K562 (cell line): ENCODE data around the gene TOM1L2. TPM values are rescaled to one million over a fixed set of nuclear protein-coding genes. Genes with fewer than 3 reads are reported as not detected.
A peak's percentile ranks its signal among the peaks of the same experiment; 100 is the strongest.

Experiments used
- ARHGAP35 ChIP-seq: fragments of 450-650 bp; IDR thresholded peaks from 2 replicates; pipeline ENCODE4 v1.6.1; 2018; ENCODE audit not compliant: partially characterized antibody
- ARID3B ChIP-seq: fragments of 250-450 bp; sonication (Bioruptor Pico); IDR thresholded peaks from 2 replicates; pipeline ENCODE4 v1.4.0; 2020; ENCODE audit warnings: borderline replicate concordance
- CBFB ChIP-seq: sonication (generic); formaldehyde crosslinking; IDR thresholded peaks from 2 replicates; pipeline ENCODE4 v1.4.0; 2020; ENCODE audit warnings: mild to moderate bottlenecking, missing genetic modification reagents
- CEBPB ChIP-seq: fragments of 450-650 bp; IDR thresholded peaks from 2 replicates; pipeline ENCODE4 v1.6.1; 2016; ENCODE audit warnings: missing genetic modification characterization, missing compliant biosample characterization
- CREBBP ChIP-seq: IDR thresholded peaks from one replicate; pipeline ENCODE4 v1.6.1; 2012; ENCODE audit warnings: low read depth, mild to moderate bottlenecking, control low read depth, inconsistent platforms, low read length
- DACH1 ChIP-seq: fragments of 450-650 bp; IDR thresholded peaks from 2 replicates; pipeline ENCODE4 v1.6.1; 2018; ENCODE audit not compliant: partially characterized antibody
- JUND ChIP-seq, 2 experiments: IDR thresholded peaks; 2 replicates in 1 of 2; 3 replicates in 1 of 2; pipeline ENCODE4 v1.6.1; 2011; ENCODE audit warnings: borderline replicate concordance in 2 of 2, low read depth in 2 of 2, low read length in 2 of 2, improper control_type of control experiment in 1 of 2, missing biosample characterization in 1 of 2, missing genetic modification characterization in 1 of 2, missing genetic modification reagents in 1 of 2
- NCOA1 ChIP-seq: fragments of 450-650 bp; IDR thresholded peaks from 2 replicates; pipeline ENCODE4 v1.6.1; 2016; ENCODE audit warnings: low read depth
- NCOA2 ChIP-seq, 2 experiments: fragments of 450-650 bp; IDR thresholded peaks; 2 replicates each; pipeline ENCODE4 v1.6.1; 2018; ENCODE audit warnings: mild to moderate bottlenecking in 2 of 2, moderate library complexity in 1 of 2; ENCODE audit not compliant: partially characterized antibody in 2 of 2
- POLR2AphosphoS2 ChIP-seq: IDR thresholded peaks from 2 replicates; pipeline ENCODE4 v1.6.1; 2012; ENCODE audit warnings: low read length, improper control_type of control experiment
- RNF2 ChIP-seq: sonication (generic); IDR thresholded peaks from 2 replicates; pipeline ENCODE4 v1.6.1; 2016
- SAP30 ChIP-seq: fragments of 200-600 bp; sonication (generic); IDR thresholded peaks from 2 replicates; pipeline ENCODE4 v1.6.1; 2012; ENCODE audit warnings: borderline replicate concordance, low read depth, mild to moderate bottlenecking, moderate library complexity, low read length, control low read depth, inconsistent platforms; ENCODE audit not compliant: insufficient read depth, poor library complexity, severe bottlenecking
- SIN3A ChIP-seq, 2 experiments: fragments of 150-350 bp in 1 of 2; IDR thresholded peaks; 2 replicates each; pipeline ENCODE4 v1.6.1; 2011 to 2016; ENCODE audit warnings: borderline replicate concordance in 2 of 2, low read depth in 2 of 2, low read length in 2 of 2, mild to moderate bottlenecking in 2 of 2, moderate library complexity in 2 of 2; ENCODE audit not compliant: control insufficient read depth in 1 of 2
- SMARCA4 ChIP-seq: fragments of 450-650 bp; IDR thresholded peaks from 2 replicates; pipeline ENCODE4 v1.6.1; 2016
- SOX6 ChIP-seq: fragments of 450-650 bp; IDR thresholded peaks from 2 replicates; pipeline ENCODE4 v1.6.1; 2014; ENCODE audit warnings: mild to moderate bottlenecking
- USF2 ChIP-seq: sonication (generic); formaldehyde crosslinking; IDR thresholded peaks from 2 replicates; pipeline ENCODE4 v1.5.0; 2020; ENCODE audit warnings: missing genetic modification reagents
- ZNF324 ChIP-seq: fragments of 250-450 bp; sonication (Bioruptor Pico); IDR thresholded peaks from 2 replicates; pipeline ENCODE4 v1.4.0; 2020; ENCODE audit warnings: mild to moderate bottlenecking
- ZNF398 ChIP-seq: fragments of 250-450 bp; sonication (Bioruptor Pico); IDR thresholded peaks from 2 replicates; pipeline ENCODE4 v1.8.0; 2021; ENCODE audit warnings: moderate library complexity, mild to moderate bottlenecking, inconsistent platforms
- polyA plus RNA-seq, 8 experiments: library from polyadenylated mRNA; depleted of rRNA in 4 of 8; stranded (reverse) in 5 of 8; unstranded in 3 of 8; fragments of >200 nt; fragmentation: Nextera tagmentation in 2 of 8; fragmentation: Illumina TruSeq in 1 of 8; extraction: Ambion mirVana in 2 of 8; extraction: Trizol in 1 of 8; gene quantifications; 2 replicates each; pipeline versions ENCODE4 v1.2.1 to v1.2.3, GENCODE V29; 2011 to 2014; ENCODE audit warnings: inconsistent platforms in 1 of 8, missing spikeins in 1 of 8
- total RNA-seq, 7 experiments: library from RNA; depleted of rRNA in 6 of 7; stranded (reverse); fragments of >200 nt in 6 of 7; fragmentation: Illumina TruSeq in 2 of 7; extraction: Trizol in 2 of 7; gene quantifications; 2 replicates each; pipeline versions ENCODE4 v1.2.1 to v1.2.3, GENCODE V29; 2011 to 2021; ENCODE audit warnings: low replicate concordance in 1 of 7
- TF ChIP-seq, protein P1 (sequence below), 2 experiments: fragments of 450-650 bp in 1 of 2; sonication (generic) in 1 of 2; formaldehyde crosslinking; conservative IDR thresholded peaks; 2 replicates each; pipeline versions ENCODE4 v1.4.0 to v1.8.1; 2020 to 2022; ENCODE audit warnings: mild to moderate bottlenecking in 1 of 2, missing genetic modification reagents in 1 of 2
- TF ChIP-seq, protein P2 (sequence below): sonication (generic); formaldehyde crosslinking; IDR thresholded peaks from 2 replicates; pipeline ENCODE4 v1.8.0; 2022; ENCODE audit warnings: missing genetic modification reagents, mild to moderate bottlenecking, moderate library complexity, borderline replicate concordance
- TF ChIP-seq, protein P3 (sequence below): IDR thresholded peaks from 2 replicates; pipeline ENCODE4 v1.6.1; 2011; ENCODE audit not compliant: insufficient read length; ENCODE audit errors: extremely low read depth

The TOM1L2 gene
- total and polyA plus RNA-seq, 9 of the 15 experiments (the other 6 are each of a cell fraction or from before 2014, with no cell fraction given), result 0.07 to 6.0 (median 2.5) TPM

DNA sequence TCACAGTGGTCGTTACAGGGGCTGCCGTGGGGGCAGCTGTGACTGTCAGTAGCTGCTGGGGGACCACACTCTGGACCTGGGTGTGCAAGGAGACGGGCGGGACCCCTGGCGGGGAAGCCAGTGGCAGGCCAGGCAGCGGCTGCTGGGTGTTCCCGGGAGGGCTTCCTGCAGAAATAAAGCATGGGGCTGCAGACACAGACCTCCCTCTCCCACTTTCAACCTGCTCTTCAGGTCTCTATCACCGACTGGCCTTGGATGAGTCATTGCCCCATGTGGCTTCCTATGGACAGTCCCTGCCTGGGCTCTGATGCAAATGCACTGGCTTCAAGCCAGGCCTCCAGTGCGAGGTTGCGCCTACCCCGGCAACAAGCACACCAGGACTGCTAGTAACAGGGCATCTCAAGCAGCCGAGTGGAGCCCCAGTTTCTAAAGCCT lies 152.6 kb downstream of the TOM1L2 start (continued):
- TF ChIP-seq RNF2 (no peak), ARHGAP35 (no peak), CBFB (CRISPR knock-in tag) (no peak), NCOA1 (no peak), ZNF398 (CRISPR knock-in tag) (no peak), SAP30 (no peak), JUND (IDR thresholded peaks at IDR 0.05; ENCODE audit: borderline replicate concordance, low read depth, low read length) (peak; percentile 95), JUND (tag; IDR thresholded peaks at IDR 0.05; ENCODE audit: borderline replicate concordance, low read depth, low read length) (peak; percentile 85; the same call in 1 of the 3 replicates), SIN3A (IDR thresholded peaks at IDR 0.05; ENCODE audit: borderline replicate concordance in 2 of 2, control insufficient read depth in 1 of 2, low read depth in 2 of 2, low read length in 2 of 2) (peak in 1 of 2 experiments; percentile 46; a peak in 1 of 4 replicates), SOX6 (no peak), ZNF324 (no peak), DACH1 (no peak), ARID3B (no peak), CREBBP (no peak), USF2 (CRISPR knock-in tag) (peak; percentile 23; the same call in 1 of the 2 replicates), SMARCA4 (0 out of 2 replicates have a peak, but pooled peaks have one; percentile 34), NCOA2 (IDR thresholded peaks at IDR 0.05; ENCODE audit: partially characterized antibody in 2 of 2) (no peak), CEBPB (tag) (peak; percentile 32; the same call in 1 of the 2 replicates), POLR2AphosphoS2 (no peak)
- TF ChIP-seq, protein P1, sequence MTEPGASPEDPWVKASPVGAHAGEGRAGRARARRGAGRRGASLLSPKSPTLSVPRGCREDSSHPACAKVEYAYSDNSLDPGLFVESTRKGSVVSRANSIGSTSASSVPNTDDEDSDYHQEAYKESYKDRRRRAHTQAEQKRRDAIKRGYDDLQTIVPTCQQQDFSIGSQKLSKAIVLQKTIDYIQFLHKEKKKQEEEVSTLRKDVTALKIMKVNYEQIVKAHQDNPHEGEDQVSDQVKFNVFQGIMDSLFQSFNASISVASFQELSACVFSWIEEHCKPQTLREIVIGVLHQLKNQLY (CRISPR knock-in tag; conservative IDR thresholded peaks at IDR 0.05), result no peak
- TF ChIP-seq, protein P2, sequence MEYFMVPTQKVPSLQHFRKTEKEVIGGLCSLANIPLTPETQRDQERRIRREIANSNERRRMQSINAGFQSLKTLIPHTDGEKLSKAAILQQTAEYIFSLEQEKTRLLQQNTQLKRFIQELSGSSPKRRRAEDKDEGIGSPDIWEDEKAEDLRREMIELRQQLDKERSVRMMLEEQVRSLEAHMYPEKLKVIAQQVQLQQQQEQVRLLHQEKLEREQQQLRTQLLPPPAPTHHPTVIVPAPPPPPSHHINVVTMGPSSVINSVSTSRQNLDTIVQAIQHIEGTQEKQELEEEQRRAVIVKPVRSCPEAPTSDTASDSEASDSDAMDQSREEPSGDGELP (CRISPR knock-in tag), result peak; percentile 70; the same call in 1 of the 2 replicates
- TF ChIP-seq, protein P3, sequence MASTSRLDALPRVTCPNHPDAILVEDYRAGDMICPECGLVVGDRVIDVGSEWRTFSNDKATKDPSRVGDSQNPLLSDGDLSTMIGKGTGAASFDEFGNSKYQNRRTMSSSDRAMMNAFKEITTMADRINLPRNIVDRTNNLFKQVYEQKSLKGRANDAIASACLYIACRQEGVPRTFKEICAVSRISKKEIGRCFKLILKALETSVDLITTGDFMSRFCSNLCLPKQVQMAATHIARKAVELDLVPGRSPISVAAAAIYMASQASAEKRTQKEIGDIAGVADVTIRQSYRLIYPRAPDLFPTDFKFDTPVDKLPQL, result no peak
